ENCODE results near the gene KLHDC4. TPM values are rescaled to one million over a fixed set of nuclear protein-coding genes. Genes with fewer than 3 reads are reported as not detected.

Gene KLHDC4
- total RNA-seq, 6 donors from 2014 or later = 30.7 to 248 (median 37.5) TPM

Other genes starting within 250 kb of the KLHDC4 start
- under 1 TPM in 1 of 6 donors, not detected in 5; 0.24 TPM for gene JPH3, start 163.5 kb downstream of the KLHDC4 start, total RNA-seq
- gene SLC7A5, start 103.5 kb upstream of the KLHDC4 start, total RNA-seq = 10 to 100 TPM in 2 of 6 donors, 1 to 10 TPM in 4; 4.7 to 20.4 (median 8.5) TPM
- gene CA5A, start 170.5 kb upstream of the KLHDC4 start, total RNA-seq = under 1 TPM in 3 of 6 donors, not detected in 3; under 0.01 to 0.20 (median 0.11) TPM
- 10 to 100 TPM; 15.2 to 47.1 (median 24.4) TPM for gene BANP, start 185.4 kb upstream of the KLHDC4 start, total RNA-seq

Data from upper lobe of left lung (tissue), 6 donors.